ENCODE measurements around the gene MATN1. TPM values are rescaled to one million over a fixed set of nuclear protein-coding genes. Genes with fewer than 3 reads are reported as not detected.
A peak's percentile ranks its signal among the peaks of the same experiment; 100 is the strongest.

MATN1 gene
- total RNA-seq, 1 donor from 2014 or later = not detected

DNA sequence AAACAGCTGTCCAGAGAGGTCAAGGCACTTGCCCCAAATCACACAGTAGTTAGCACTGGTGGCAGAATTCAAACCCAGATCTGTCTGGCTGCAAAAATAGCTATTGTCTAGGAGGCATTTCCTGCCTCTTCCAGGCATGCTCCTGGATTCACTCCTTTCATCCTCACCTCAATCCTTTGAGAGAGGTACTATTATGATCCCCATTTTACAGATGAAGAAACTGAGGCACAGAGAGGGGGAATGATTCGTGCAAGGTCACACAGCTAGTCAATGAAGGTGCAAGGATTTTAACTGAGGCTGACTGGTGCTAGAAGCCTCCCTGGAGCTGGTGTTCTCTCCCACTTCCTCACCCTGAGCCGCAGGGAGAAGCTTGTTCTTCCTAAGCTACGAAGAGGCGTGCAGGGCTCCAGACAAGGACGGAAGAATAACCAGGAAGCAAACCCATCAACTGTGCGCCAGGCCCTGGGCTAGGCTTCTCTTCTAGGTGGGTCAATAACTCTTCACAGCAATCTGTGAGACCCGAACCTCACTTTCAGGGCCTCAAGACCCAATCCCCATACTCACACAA is 34.8 kb upstream of the MATN1 start:
- TF ChIP-seq, protein P1, sequence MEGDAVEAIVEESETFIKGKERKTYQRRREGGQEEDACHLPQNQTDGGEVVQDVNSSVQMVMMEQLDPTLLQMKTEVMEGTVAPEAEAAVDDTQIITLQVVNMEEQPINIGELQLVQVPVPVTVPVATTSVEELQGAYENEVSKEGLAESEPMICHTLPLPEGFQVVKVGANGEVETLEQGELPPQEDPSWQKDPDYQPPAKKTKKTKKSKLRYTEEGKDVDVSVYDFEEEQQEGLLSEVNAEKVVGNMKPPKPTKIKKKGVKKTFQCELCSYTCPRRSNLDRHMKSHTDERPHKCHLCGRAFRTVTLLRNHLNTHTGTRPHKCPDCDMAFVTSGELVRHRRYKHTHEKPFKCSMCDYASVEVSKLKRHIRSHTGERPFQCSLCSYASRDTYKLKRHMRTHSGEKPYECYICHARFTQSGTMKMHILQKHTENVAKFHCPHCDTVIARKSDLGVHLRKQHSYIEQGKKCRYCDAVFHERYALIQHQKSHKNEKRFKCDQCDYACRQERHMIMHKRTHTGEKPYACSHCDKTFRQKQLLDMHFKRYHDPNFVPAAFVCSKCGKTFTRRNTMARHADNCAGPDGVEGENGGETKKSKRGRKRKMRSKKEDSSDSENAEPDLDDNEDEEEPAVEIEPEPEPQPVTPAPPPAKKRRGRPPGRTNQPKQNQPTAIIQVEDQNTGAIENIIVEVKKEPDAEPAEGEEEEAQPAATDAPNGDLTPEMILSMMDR (IDR thresholded peaks at IDR 0.05) = no peak
- Histone ChIP-seq H3K4me3 (peak overlapping the region; percentile 58), H3K9me3 (no peaks in the 10 kb centered on the region), H3K27me3 (no peaks in the 10 kb centered on the region), H3K36me3 (no peaks in the 10 kb centered on the region), H3K4me1 (peaks cover 13% of the 10 kb centered on the region), H3K27ac (peak overlapping the region; percentile 85)
- intact Hi-C loops (cut with DNase I) = no loop called here
- DNase-seq (no peak), ATAC-seq (no peak)

DNA sequence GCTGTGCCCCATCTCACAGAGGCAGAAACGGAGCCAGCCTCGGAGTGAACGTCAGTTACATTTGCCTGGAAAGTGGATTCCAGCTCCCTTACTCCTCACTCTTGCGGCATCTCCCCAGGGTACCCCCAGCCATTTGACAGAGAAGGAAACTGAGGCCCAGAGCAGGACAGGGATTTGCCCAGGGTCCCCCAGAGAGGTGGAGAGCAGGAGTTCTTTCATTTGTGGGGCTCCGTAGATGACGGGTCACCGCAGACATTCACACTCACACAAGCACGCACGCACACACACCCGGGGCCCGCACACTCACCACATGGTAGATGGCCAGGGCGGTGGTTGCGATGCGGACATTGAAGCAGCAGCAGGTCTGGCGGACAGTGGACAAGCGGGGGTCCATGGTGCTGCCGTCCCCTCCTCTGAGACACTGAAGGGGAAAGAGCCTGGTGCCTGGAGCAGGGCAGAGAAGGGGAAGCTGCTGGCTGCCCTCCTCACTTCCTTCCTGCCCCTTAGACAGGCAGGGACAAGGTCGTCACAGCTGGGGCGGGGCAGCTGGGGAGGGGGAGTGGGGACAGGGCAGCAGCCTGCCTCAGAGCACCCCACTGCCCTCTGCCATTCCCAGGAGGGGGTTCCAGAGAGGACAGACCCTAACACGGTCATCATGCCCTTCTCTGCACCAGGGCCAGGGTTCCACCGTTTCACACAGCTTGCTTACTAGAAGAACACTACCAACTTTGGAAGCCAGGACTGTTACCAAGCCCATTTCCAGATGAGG is 34.2 kb upstream of the MATN1 start, which contains the start of gene LAPTM5:
Gene LAPTM5 (minus strand): TSS at position 423 of the 769 bp plus-strand sequence. CDS start 29 bp downstream, at position 394.
- peak; percentile 90 for DNase-seq
- TF ChIP-seq, protein P1 (IDR thresholded peaks at IDR 0.05) = no peak
- intact Hi-C loops (cut with DNase I) = no loop called here
- Histone ChIP-seq H3K27me3 (no peaks in the 10 kb centered on the region), H3K4me1 (peaks cover 18% of the 10 kb centered on the region), H3K36me3 (no peaks in the 10 kb centered on the region), H3K9me3 (no peaks in the 10 kb centered on the region), H3K4me3 (peak within 1 kb of the TSS; percentile 58), H3K27ac (peak within 1 kb of the TSS; percentile 85)
- ATAC-seq = peak; percentile 76

GRCh38 chr1:30756545-30757351 is 33.4 kb upstream of the MATN1 start:
- intact Hi-C loops (cut with DNase I) = no loop called here
- Histone ChIP-seq H3K36me3 (no peaks in the 10 kb centered on the region), H3K4me1 (peaks cover 24% of the 10 kb centered on the region), H3K27ac (peak overlapping the region; percentile 85), H3K9me3 (no peaks in the 10 kb centered on the region), H3K27me3 (no peaks in the 10 kb centered on the region), H3K4me3 (peak overlapping the region; percentile 58)
- DNase-seq = peak; percentile 88
- ATAC-seq = peak; percentile 90
- TF ChIP-seq, protein P1 (IDR thresholded peaks at IDR 0.05) = no peak

GRCh38 chr1:30756206-30756544 is 32.8 kb upstream of the MATN1 start:
- Histone ChIP-seq H3K4me1 (peaks cover 26% of the 10 kb centered on the region), H3K4me3 (peak overlapping the region; percentile 58), H3K27me3 (no peaks in the 10 kb centered on the region), H3K27ac (peak overlapping the region; percentile 85), H3K9me3 (no peaks in the 10 kb centered on the region), H3K36me3 (no peaks in the 10 kb centered on the region)
- TF ChIP-seq, protein P1 (IDR thresholded peaks at IDR 0.05) = no peak
- intact Hi-C loops (cut with DNase I) = no loop called here
- DNase-seq (no peak), ATAC-seq (no peak)

DNA sequence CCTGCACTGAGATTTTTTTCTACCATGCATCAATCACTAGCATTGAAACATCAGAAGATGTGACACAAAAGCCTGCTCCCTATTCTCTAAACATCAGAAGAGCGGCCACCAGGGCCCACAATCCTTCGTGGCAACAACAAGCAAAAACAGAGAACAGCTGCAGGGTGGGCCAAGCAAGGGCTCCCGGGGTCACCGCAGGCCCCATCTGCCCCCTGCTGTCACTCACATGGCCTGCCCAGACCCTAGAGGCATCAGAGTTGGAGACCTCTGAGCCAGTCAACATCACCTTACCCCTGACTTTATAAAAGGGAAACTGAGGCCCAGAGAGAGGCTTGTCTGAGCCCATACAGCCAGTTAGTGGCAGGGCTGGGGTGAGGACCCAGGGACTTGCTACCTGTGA is 32.4 kb upstream of the MATN1 start:
- intact Hi-C loops (cut with DNase I) = no loop called here
- no peak for DNase-seq
- TF ChIP-seq, protein P1 (IDR thresholded peaks at IDR 0.05) = no peak
- Histone ChIP-seq H3K4me1 (peaks cover 30% of the 10 kb centered on the region), H3K4me3 (peak overlapping the region; percentile 58), H3K36me3 (no peaks in the 10 kb centered on the region), H3K27me3 (no peaks in the 10 kb centered on the region), H3K27ac (peak overlapping the region; percentile 85), H3K9me3 (no peaks in the 10 kb centered on the region)
- no peak for ATAC-seq

Measured in upper lobe of right lung (tissue), 1 donor.